GM19099 (cell line): ENCODE data around the gene TPO.

Experiments
- POLR2A ChIP-seq: IDR thresholded peaks from 3 replicates; pipeline ENCODE4 v1.6.1; 2011; ENCODE audit warnings: low read depth; ENCODE audit not compliant: insufficient read length; ENCODE audit errors: extremely low read depth

Gene TPO

GRCh38 chr2:1586251-1586922 is 173.1 kb downstream of the TPO start:
- no peak for TF ChIP-seq POLR2A

GRCh38 chr2:1586923-1587840 is 173.9 kb downstream of the TPO start:
- no peak for TF ChIP-seq POLR2A

GRCh38 chr2:1588051-1588977 is 175.1 kb downstream of the TPO start:
- TF ChIP-seq POLR2A, result no peak

GRCh38 chr2:1588978-1589621 is 175.8 kb downstream of the TPO start:
- TF ChIP-seq POLR2A, result no peak

- no peak for TF ChIP-seq POLR2A
These were observed 177.6 kb downstream of the TPO start for GRCh38 chr2:1590596-1591460.

- TF ChIP-seq POLR2A, result no peak
These were observed 178.2 kb downstream of the TPO start for GRCh38 chr2:1591461-1591770.
